Measurements from ENCODE around the gene ABCF2.

DNA sequence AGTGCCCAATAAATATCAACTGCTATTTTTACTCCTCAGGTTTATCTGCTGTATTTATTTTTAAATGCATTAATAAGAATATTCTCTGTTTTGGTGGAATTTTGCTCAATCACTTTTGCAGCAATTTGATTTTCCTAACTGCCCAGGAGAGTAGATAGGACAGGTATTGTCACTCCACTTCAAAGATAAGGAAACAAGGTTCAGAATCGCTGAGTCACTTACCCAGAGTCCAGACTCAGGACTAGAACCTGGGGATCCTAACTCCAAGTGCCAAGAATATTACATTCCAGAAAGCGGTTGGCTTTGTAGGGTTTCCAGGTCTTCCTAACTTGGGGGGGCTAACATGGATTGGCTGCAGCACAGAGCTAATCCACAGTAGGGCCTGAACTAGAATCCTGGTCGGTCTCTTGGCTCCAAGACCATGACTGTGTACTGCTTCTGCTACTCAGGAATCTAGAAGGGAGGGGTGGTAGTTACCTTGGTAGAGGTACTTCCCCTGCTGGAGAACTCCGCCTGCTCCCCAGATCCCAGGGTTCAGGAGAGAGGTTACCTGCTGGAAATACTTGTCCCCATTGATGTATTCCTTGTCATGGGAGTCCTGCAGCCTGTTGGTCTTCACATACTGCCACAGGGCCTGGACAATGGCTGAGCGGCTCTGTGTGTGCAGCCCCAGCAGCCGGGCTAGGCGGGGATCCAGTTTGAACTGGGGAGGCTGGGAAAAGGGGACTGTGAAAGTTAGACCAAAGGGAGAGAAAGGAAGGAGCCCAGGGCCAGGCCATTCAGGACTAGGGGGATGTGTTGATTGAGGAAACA, 14.1 kb upstream of the ABCF2 start:
- TF ChIP-seq, protein P1, sequence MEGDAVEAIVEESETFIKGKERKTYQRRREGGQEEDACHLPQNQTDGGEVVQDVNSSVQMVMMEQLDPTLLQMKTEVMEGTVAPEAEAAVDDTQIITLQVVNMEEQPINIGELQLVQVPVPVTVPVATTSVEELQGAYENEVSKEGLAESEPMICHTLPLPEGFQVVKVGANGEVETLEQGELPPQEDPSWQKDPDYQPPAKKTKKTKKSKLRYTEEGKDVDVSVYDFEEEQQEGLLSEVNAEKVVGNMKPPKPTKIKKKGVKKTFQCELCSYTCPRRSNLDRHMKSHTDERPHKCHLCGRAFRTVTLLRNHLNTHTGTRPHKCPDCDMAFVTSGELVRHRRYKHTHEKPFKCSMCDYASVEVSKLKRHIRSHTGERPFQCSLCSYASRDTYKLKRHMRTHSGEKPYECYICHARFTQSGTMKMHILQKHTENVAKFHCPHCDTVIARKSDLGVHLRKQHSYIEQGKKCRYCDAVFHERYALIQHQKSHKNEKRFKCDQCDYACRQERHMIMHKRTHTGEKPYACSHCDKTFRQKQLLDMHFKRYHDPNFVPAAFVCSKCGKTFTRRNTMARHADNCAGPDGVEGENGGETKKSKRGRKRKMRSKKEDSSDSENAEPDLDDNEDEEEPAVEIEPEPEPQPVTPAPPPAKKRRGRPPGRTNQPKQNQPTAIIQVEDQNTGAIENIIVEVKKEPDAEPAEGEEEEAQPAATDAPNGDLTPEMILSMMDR (IDR thresholded peaks at IDR 0.05; ENCODE audit: low read depth, low read length, missing input control) = no peak
- TF ChIP-seq YY1 (IDR thresholded peaks at IDR 0.05) (no peak), FOXA1 (IDR thresholded peaks at IDR 0.05) (no peak)
